Stimulated activated CD4-positive, alpha-beta T cell treated with anti-CD3 and anti-CD28 coated beads, Interleukin-1b, Interleukin-23, amount 100 ng/mL, for 4 hours (primary cell): ENCODE results near the gene DARS1.
"Not testable (repeated sequence)": the region's sequence is repeated elsewhere in the genome, so short reads cannot be mapped to it uniquely, and the experiment has no call there.

Experiments used
- DNase-seq, 2 donors: peaks; one replicate each; pipeline ENCODE4 v3.0.0-alpha.2; 2020; ENCODE audit warnings: low read depth in 2 of 2

The DARS1 gene

GRCh38 chr2:135885709-135886108, 99.7 kb downstream of the DARS1 start:
- DNase-seq = no peak

GRCh38 chr2:135882415-135882814, 103.0 kb downstream of the DARS1 start:
- no peak for DNase-seq

- DNase-seq = not testable (repeated sequence)
Observed at GRCh38 chr2:135876770-135877169, 108.7 kb downstream of the DARS1 start.

- peak; percentile 96 for DNase-seq
Observed at GRCh38 chr2:135876066-135876711, 109.2 kb downstream of the DARS1 start, which contains the start of gene MCM6. MCM6 (minus strand) TSS chr2:135876443; CDS start chr2:135876365, 78 bp downstream.

GRCh38 chr2:135875491-135876065, 109.8 kb downstream of the DARS1 start:
- DNase-seq = peak; percentile 55 to 62

GRCh38 chr2:135874777-135875365, 110.6 kb downstream of the DARS1 start:
- no peak for DNase-seq

- no peak for DNase-seq
Observed at GRCh38 chr2:135870571-135870970, 114.9 kb downstream of the DARS1 start.

- DNase-seq = no peak
Observed at GRCh38 chr2:135863233-135863632, 122.2 kb downstream of the DARS1 start.

- no peak for DNase-seq
Observed at GRCh38 chr2:135862718-135863117, 122.7 kb downstream of the DARS1 start.
